SHP77 (cell line): Measurements from ENCODE around the gene HUWE1.

Experiments
- DNase-seq, 2 experiments: peaks; one replicate each; lab custom pipeline; 2025; lab: John Stamatoyannopoulos, UW

Gene HUWE1

GRCh38 chrX:53688300-53688699 lies 1.8 kb upstream of the HUWE1 start:
- DNase-seq: no peak

GRCh38 chrX:53685711-53686110 lies 808 bp downstream of the HUWE1 start:
- peak; percentile 25 for DNase-seq

GRCh38 chrX:53684415-53685192 lies 1.9 kb downstream of the HUWE1 start:
- DNase-seq: no peak

GRCh38 chrX:53683556-53684414 lies 2.7 kb downstream of the HUWE1 start:
- peak; percentile 100 for DNase-seq

- peak; percentile 73 to 80 for DNase-seq
Measured at GRCh38 chrX:53682885-53683555, 3.5 kb downstream of the HUWE1 start.

- DNase-seq: no peak
Measured at GRCh38 chrX:53681661-53682060, 4.9 kb downstream of the HUWE1 start.

- DNase-seq: peak in 1 of 2 experiments; percentile 19
Measured at GRCh38 chrX:53678667-53679066, 7.9 kb downstream of the HUWE1 start.

- no peak for DNase-seq
Measured at GRCh38 chrX:53677286-53677685, 9.2 kb downstream of the HUWE1 start.

- no peak for DNase-seq
Measured at GRCh38 chrX:53674581-53674980, 11.9 kb downstream of the HUWE1 start.

- no peak for DNase-seq
Measured at GRCh38 chrX:53669258-53669657, 17.3 kb downstream of the HUWE1 start.

GRCh38 chrX:53666171-53666570 lies 20.3 kb downstream of the HUWE1 start:
- DNase-seq: no peak

- DNase-seq: no peak
Measured at GRCh38 chrX:53660004-53660403, 26.5 kb downstream of the HUWE1 start.

- no peak for DNase-seq
Measured at GRCh38 chrX:53659039-53659438, 27.5 kb downstream of the HUWE1 start.

- no peak for DNase-seq
Measured at GRCh38 chrX:53656845-53657244, 29.7 kb downstream of the HUWE1 start.

GRCh38 chrX:53654376-53654775 lies 32.1 kb downstream of the HUWE1 start:
- no peak for DNase-seq

- no peak for DNase-seq
Measured at GRCh38 chrX:53644751-53645150, 41.8 kb downstream of the HUWE1 start.

GRCh38 chrX:53642337-53642736 lies 44.2 kb downstream of the HUWE1 start:
- DNase-seq: no peak

GRCh38 chrX:53639257-53639656 lies 47.3 kb downstream of the HUWE1 start:
- no peak for DNase-seq

- no peak for DNase-seq
Measured at GRCh38 chrX:53637479-53637878, 49.0 kb downstream of the HUWE1 start.

- DNase-seq: no peak
Measured at GRCh38 chrX:53631156-53631555, 55.4 kb downstream of the HUWE1 start.

- DNase-seq: no peak
Measured at GRCh38 chrX:53630261-53630660, 56.3 kb downstream of the HUWE1 start.

- no peak for DNase-seq
Measured at GRCh38 chrX:53622431-53622830, 64.1 kb downstream of the HUWE1 start.
